SU-DHL-6 (cell line): ENCODE results near the gene MRPS33.

ENCODE experiments used
- H2AFZ ChIP-seq: fragments of 200-600 bp; sonication (generic); 2 replicates; pipeline ENCODE4 v1.6.1; 2014; ENCODE audit warnings: low read depth, mild to moderate bottlenecking, moderate library complexity, mixed read lengths, antibody characterized with exemption, low read length; ENCODE audit not compliant: severe bottlenecking
- H3F3A ChIP-seq: fragments of 200-600 bp; shearing (Covaris generic); 2 replicates; pipeline ENCODE4 v1.6.0; 2016; ENCODE audit warnings: antibody characterized with exemption, mild to moderate bottlenecking; ENCODE audit not compliant: insufficient read depth
- H3K27ac ChIP-seq: fragments of 200-600 bp; sonication (generic); 2 replicates; pipeline ENCODE4 v1.5.1; 2016; ENCODE audit warnings: low read depth, mild to moderate bottlenecking, low read length, moderate library complexity, mixed read lengths
- H3K27me3 ChIP-seq: fragments of 200-600 bp; sonication (generic), shearing (Covaris generic); 2 replicates; pipeline ENCODE4 v1.6.0; 2014; ENCODE audit warnings: mild to moderate bottlenecking, low read length
- H3K36me3 ChIP-seq: fragments of 200-600 bp; sonication (generic); 2 replicates; pipeline ENCODE4 v1.6.1; 2014; ENCODE audit warnings: mild to moderate bottlenecking, low read length, mixed read lengths
- H3K4me2 ChIP-seq: fragments of 300-600, 200-600 bp; shearing (Covaris generic), sonication (generic); 2 replicates; pipeline ENCODE4 v1.6.0; 2014; ENCODE audit warnings: low read length, low read depth, mild to moderate bottlenecking; ENCODE audit not compliant: poor library complexity, severe bottlenecking
- H3K4me3 ChIP-seq: fragments of 200-600 bp; sonication (generic); 2 replicates; pipeline ENCODE4 v1.5.1; 2014; ENCODE audit warnings: antibody characterized with exemption, low read length, mild to moderate bottlenecking, mixed read lengths; ENCODE audit not compliant: insufficient read depth, poor library complexity, severe bottlenecking
- H3K79me2 ChIP-seq: fragments of 200-600 bp; sonication (generic); 2 replicates; pipeline ENCODE4 v1.6.1; 2014; ENCODE audit warnings: mild to moderate bottlenecking, low read length, moderate library complexity; ENCODE audit not compliant: insufficient read depth
- H3K9ac ChIP-seq: fragments of 200-600 bp; sonication (generic); 2 replicates; pipeline ENCODE4 v1.7.0; 2014; ENCODE audit warnings: mild to moderate bottlenecking, low read length
- H3K9me2 ChIP-seq: fragments of 200-600 bp; sonication (generic); replicated peaks from 2 replicates; pipeline ENCODE4 v1.6.1; 2014; ENCODE audit warnings: low read length; ENCODE audit not compliant: insufficient read depth
- H3K9me3 ChIP-seq: fragments of 200-600 bp; sonication (generic); 2 replicates; pipeline ENCODE4 v1.6.1; 2014; ENCODE audit warnings: low read length, mixed read lengths; ENCODE audit not compliant: insufficient read depth
- H4K20me1 ChIP-seq: fragments of 200-600 bp; sonication (generic); 2 replicates; pipeline ENCODE4 v1.6.1; 2014; ENCODE audit warnings: low read depth, mild to moderate bottlenecking, antibody characterized with exemption, low read length, moderate library complexity, mixed read lengths
- EZH2phosphoT487 ChIP-seq: fragments of 200-600 bp; sonication (generic), shearing (Covaris generic); conservative IDR thresholded peaks from 2 replicates; pipeline ENCODE4 v1.6.1; 2018; ENCODE audit warnings: mild to moderate bottlenecking, antibody characterized with exemption, low read length, moderate library complexity, mixed read lengths
- TF ChIP-seq, protein P1 (sequence below): fragments of 200-600 bp; sonication (generic); IDR thresholded peaks from one replicate; pipeline ENCODE4 v1.5.1; 2017; ENCODE audit warnings: antibody characterized with exemption, mild to moderate bottlenecking, low read length, moderate library complexity; ENCODE audit not compliant: insufficient read depth, poor library complexity, severe bottlenecking

Gene MRPS33

DNA sequence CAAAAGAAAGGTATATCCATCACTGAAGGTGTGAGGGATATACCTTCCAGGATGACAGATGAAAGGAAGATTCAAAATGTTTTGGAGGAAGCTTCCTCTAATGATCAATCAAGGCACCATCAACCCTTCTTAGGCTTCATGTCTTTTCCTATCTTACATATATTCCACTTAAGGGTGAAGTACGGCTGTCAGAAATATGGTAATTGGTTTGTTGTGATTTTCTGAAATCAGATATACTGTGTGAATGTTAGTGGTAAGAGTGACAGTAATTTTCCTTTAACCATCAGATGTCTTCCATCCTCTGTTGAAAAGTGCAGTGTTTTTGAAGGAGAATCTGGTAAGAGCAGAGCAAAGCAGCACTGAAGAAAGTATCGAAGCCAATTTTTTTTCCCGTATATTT is 2.8 kb upstream of the MRPS33 start:
- no peaks in the 10 kb centered on the region for H3K27me3 ChIP-seq
- no peaks in the 10 kb centered on the region for H3K9me2 ChIP-seq
- H3K36me3 ChIP-seq, result no peaks in the 10 kb centered on the region
- no peak overlapping the region for H3K4me3 ChIP-seq
- no peak overlapping the region for H2AFZ ChIP-seq
- no peak for TF ChIP-seq EZH2phosphoT487
- TF ChIP-seq, protein P1, sequence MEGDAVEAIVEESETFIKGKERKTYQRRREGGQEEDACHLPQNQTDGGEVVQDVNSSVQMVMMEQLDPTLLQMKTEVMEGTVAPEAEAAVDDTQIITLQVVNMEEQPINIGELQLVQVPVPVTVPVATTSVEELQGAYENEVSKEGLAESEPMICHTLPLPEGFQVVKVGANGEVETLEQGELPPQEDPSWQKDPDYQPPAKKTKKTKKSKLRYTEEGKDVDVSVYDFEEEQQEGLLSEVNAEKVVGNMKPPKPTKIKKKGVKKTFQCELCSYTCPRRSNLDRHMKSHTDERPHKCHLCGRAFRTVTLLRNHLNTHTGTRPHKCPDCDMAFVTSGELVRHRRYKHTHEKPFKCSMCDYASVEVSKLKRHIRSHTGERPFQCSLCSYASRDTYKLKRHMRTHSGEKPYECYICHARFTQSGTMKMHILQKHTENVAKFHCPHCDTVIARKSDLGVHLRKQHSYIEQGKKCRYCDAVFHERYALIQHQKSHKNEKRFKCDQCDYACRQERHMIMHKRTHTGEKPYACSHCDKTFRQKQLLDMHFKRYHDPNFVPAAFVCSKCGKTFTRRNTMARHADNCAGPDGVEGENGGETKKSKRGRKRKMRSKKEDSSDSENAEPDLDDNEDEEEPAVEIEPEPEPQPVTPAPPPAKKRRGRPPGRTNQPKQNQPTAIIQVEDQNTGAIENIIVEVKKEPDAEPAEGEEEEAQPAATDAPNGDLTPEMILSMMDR, result no peak
- no peak overlapping the region for H3K27ac ChIP-seq
- H4K20me1 ChIP-seq, result no peaks in the 10 kb centered on the region
- H3F3A ChIP-seq, result peaks cover 3% of the 10 kb centered on the region; the same call in 1 of the 2 replicates
- H3K9ac ChIP-seq, result no peak overlapping the region
- H3K9me3 ChIP-seq, result no peaks in the 10 kb centered on the region
- peaks cover 12% of the 10 kb centered on the region for H3K79me2 ChIP-seq
- H3K4me2 ChIP-seq, result no peak overlapping the region

DNA sequence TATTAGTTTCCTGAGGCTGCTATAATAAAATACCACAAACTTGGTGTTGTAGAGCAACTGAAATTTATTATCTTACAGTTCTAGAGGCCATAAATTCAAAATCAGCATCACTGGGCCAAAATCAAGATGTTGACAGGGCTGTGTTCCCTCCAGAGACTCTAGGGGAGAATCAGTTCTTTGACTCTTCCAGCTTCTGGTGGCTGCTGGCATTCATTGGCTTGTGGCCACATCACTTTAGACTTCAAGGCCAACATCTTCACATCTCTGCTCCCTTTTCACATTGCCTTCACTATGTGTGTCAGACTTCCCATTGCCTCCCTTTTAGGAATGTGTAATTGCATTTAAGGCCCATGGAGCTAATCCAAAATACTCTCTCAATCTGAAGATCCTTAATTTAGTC is 1.6 kb upstream of the MRPS33 start:
- Histone ChIP-seq H3K79me2 (peaks cover 18% of the 10 kb centered on the region), H3K36me3 (no peaks in the 10 kb centered on the region), H4K20me1 (no peaks in the 10 kb centered on the region), H3K9me3 (no peaks in the 10 kb centered on the region), H3K27ac (no peak overlapping the region), H3K9ac (no peak overlapping the region), H3F3A (peaks cover 4% of the 10 kb centered on the region; the same call in 1 of the 2 replicates), H3K4me3 (no peak overlapping the region), H3K4me2 (no peak overlapping the region), H2AFZ (no peak overlapping the region), H3K27me3 (no peaks in the 10 kb centered on the region), H3K9me2 (no peaks in the 10 kb centered on the region)
- no peak for TF ChIP-seq EZH2phosphoT487
- TF ChIP-seq, protein P1, result no peak

DNA sequence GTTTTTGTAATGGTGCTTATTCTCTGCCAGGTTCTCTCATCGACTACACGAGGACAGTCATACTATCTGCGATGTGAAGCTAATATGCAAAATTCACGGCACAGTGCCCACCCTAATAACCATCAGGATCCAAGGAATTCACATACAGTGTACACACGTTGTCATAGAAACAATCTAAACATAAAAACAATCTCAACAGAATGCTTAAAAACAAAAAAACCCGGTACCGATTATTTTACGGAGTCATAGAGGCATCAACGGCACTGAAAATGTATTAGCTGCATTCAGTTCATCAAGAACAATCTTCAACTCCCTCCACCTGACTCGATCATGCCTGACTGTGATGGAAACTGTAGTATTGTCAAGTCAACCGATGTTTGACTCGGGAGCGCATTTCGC is 628 bp downstream of the MRPS33 start:
- Histone ChIP-seq H3K9ac (peak overlapping the region; percentile 74), H3K9me2 (no peaks in the 10 kb centered on the region), H2AFZ (peak overlapping the region; percentile 94), H3K79me2 (peaks cover 26% of the 10 kb centered on the region), H3K4me2 (peak overlapping the region; percentile 89), H3K36me3 (0 out of 2 replicates have a peak, but pooled peaks cover 4% of the 10 kb centered on the region), H3K27me3 (no peaks in the 10 kb centered on the region), H3F3A (peaks cover 4% of the 10 kb centered on the region; the same call in 1 of the 2 replicates), H3K9me3 (no peaks in the 10 kb centered on the region), H3K27ac (peak overlapping the region; percentile 76), H3K4me3 (peak overlapping the region; percentile 97), H4K20me1 (no peaks in the 10 kb centered on the region)
- TF ChIP-seq, protein P1, result no peak
- TF ChIP-seq EZH2phosphoT487, result no peak
